TTC549 (cell line): ENCODE results near the gene NCK2.
"Not testable (repeated sequence)": the region's sequence is repeated elsewhere in the genome, so short reads cannot be mapped to it uniquely, and the experiment has no call there.

Source experiments
- FAIRE-seq: peaks from 2 replicates; lab custom pipeline; 2012; peaks lifted over from hg19 to GRCh38; lab: Jason Lieb, UNC

The NCK2 gene

GRCh38 chr2:105756435-105756834 is 11.7 kb downstream of the NCK2 start:
- no peak for FAIRE-seq

- not testable (repeated sequence) for FAIRE-seq
Measured at GRCh38 chr2:105756865-105757264, 12.2 kb downstream of the NCK2 start.

GRCh38 chr2:105757433-105757832 is 12.7 kb downstream of the NCK2 start:
- no peak for FAIRE-seq

- FAIRE-seq, result no peak
Measured at GRCh38 chr2:105760191-105760590, 15.5 kb downstream of the NCK2 start.

- FAIRE-seq, result no peak
Measured at GRCh38 chr2:105760639-105761337, 16.1 kb downstream of the NCK2 start.

GRCh38 chr2:105761931-105762515 is 17.3 kb downstream of the NCK2 start:
- FAIRE-seq, result no peak

- no peak for FAIRE-seq
Measured at GRCh38 chr2:105763076-105763475, 18.4 kb downstream of the NCK2 start.

- no peak for FAIRE-seq
Measured at GRCh38 chr2:105764059-105764458, 19.3 kb downstream of the NCK2 start.

- no peak for FAIRE-seq
Measured at GRCh38 chr2:105765415-105766299, 20.9 kb downstream of the NCK2 start.

- no peak for FAIRE-seq
Measured at GRCh38 chr2:105766300-105766866, 21.7 kb downstream of the NCK2 start.

GRCh38 chr2:105768176-105768575 is 23.5 kb downstream of the NCK2 start:
- no peak for FAIRE-seq

GRCh38 chr2:105768961-105769452 is 24.3 kb downstream of the NCK2 start:
- no peak for FAIRE-seq

- no peak for FAIRE-seq
Measured at GRCh38 chr2:105769504-105769903, 24.8 kb downstream of the NCK2 start.

- FAIRE-seq, result no peak
Measured at GRCh38 chr2:105770149-105770548, 25.4 kb downstream of the NCK2 start.

- FAIRE-seq, result not testable (repeated sequence)
Measured at GRCh38 chr2:105771291-105771690, 26.6 kb downstream of the NCK2 start.

- FAIRE-seq, result no peak
Measured at GRCh38 chr2:105771836-105772235, 27.1 kb downstream of the NCK2 start.

GRCh38 chr2:105772362-105772761 is 27.6 kb downstream of the NCK2 start:
- no peak for FAIRE-seq

- no peak for FAIRE-seq
Measured at GRCh38 chr2:105773568-105773967, 28.9 kb downstream of the NCK2 start.

GRCh38 chr2:105774781-105775337 is 30.1 kb downstream of the NCK2 start:
- FAIRE-seq, result no peak

- FAIRE-seq, result no peak
Measured at GRCh38 chr2:105775809-105776559, 31.3 kb downstream of the NCK2 start.

GRCh38 chr2:105776560-105776928 is 31.8 kb downstream of the NCK2 start:
- no peak for FAIRE-seq

- FAIRE-seq, result no peak
Measured at GRCh38 chr2:105777031-105777482, 32.3 kb downstream of the NCK2 start.
